ENCODE measurements around the gene GSPT1. TPM values are rescaled to one million over a fixed set of nuclear protein-coding genes. Genes with fewer than 3 reads are reported as not detected.
"Not testable (repeated sequence)": the region's sequence is repeated elsewhere in the genome, so short reads cannot be mapped to it uniquely, and the experiment has no call there.

GSPT1 gene
- polyA plus RNA-seq (ENCODE audit: insufficient read depth in 1 of 5, insufficient read length in 5 of 5, low replicate concordance in 1 of 5): 100 to 1,000 TPM in 3 of 5 donors, 10 to 100 TPM in 2; 83.8 to 110 (median 103) TPM
- long read RNA-seq, donor 1, full-length matches to known transcripts: 20 of 20 reads
- long read RNA-seq, donor 1, partial matches to known transcripts: 0 of 20 reads
- long read RNA-seq, donor 1, other reads (novel, unspliced or antisense): 0 of 20 reads
- long read RNA-seq, donor 2, full-length matches to known transcripts: 7 of 7 reads
- long read RNA-seq, donor 2, partial matches to known transcripts: 0 of 7 reads
- long read RNA-seq, donor 2, other reads (novel, unspliced or antisense): 0 of 7 reads
- long read RNA-seq, donor 3, full-length matches to known transcripts: 19 of 26 reads
- long read RNA-seq, donor 3, partial matches to known transcripts: 7 of 26 reads
- long read RNA-seq, donor 3, other reads (novel, unspliced or antisense): 0 of 26 reads
- long read RNA-seq, donor 4, full-length matches to known transcripts: 10 of 15 reads
- long read RNA-seq, donor 4, partial matches to known transcripts: 5 of 15 reads
- long read RNA-seq, donor 4, other reads (novel, unspliced or antisense): 0 of 15 reads
- long read RNA-seq, donor 5, full-length matches to known transcripts: 14 of 21 reads
- long read RNA-seq, donor 5, partial matches to known transcripts: 7 of 21 reads
- long read RNA-seq, donor 5, other reads (novel, unspliced or antisense): 0 of 21 reads
- long read RNA-seq, donor 6, full-length matches to known transcripts: 24 of 24 reads
- long read RNA-seq, donor 6, partial matches to known transcripts: 0 of 24 reads
- long read RNA-seq, donor 6, other reads (novel, unspliced or antisense): 0 of 24 reads
- long read RNA-seq, donor 7, full-length matches to known transcripts: 24 of 33 reads
- long read RNA-seq, donor 7, partial matches to known transcripts: 9 of 33 reads
- long read RNA-seq, donor 7, other reads (novel, unspliced or antisense): 0 of 33 reads
- long read RNA-seq, donor 8, full-length matches to known transcripts: 8 of 8 reads
- long read RNA-seq, donor 8, partial matches to known transcripts: 0 of 8 reads
- long read RNA-seq, donor 8, other reads (novel, unspliced or antisense): 0 of 8 reads

DNA sequence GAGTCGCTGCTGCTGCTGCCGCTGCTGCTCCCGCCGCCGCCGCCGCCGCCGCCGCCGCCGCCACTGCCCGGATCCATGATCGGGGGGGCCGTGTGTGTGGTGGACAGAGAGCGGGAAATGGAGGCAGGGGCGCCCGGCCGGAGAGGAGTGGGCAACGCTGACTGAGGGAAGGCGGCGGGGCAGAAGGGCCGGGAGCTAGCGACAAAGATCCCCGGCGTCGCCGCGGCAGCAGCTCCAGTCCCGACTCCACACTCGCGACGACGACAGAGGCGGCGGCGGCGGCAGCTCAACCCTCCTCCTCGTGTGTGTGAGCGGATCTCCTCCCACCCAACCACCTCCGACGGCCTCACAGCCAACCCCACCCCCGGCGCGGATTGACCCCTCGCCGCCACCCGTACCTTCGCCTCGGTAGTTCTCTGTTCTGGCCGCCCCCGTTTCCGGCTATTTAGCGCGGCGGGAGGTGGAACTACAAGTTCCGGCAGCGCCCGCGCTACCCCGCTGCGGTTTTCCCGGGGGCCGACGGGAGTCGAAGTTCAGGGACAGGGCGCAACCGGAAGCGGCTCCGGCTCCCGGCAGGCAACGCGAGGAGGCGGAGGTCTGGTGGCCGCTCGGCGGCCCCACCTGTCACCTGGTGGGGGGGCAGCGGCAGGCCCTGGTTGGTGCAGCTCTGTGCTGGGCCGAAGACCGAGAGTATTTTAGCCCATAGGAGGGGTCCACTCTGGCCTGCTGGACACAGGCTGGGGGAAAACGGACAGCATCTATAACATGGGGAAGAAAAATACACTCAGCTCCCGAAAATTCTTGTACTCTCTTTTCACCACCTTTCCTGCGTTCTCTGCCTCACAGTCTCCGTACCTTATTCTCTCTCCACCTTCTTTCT, at the start of gene GSPT1:
Gene GSPT1 (minus strand): TSS at position 313 of the 880 bp plus-strand sequence. CDS start 236 bp downstream, at position 77.
- DNase-seq: peak; percentile 99

DNA sequence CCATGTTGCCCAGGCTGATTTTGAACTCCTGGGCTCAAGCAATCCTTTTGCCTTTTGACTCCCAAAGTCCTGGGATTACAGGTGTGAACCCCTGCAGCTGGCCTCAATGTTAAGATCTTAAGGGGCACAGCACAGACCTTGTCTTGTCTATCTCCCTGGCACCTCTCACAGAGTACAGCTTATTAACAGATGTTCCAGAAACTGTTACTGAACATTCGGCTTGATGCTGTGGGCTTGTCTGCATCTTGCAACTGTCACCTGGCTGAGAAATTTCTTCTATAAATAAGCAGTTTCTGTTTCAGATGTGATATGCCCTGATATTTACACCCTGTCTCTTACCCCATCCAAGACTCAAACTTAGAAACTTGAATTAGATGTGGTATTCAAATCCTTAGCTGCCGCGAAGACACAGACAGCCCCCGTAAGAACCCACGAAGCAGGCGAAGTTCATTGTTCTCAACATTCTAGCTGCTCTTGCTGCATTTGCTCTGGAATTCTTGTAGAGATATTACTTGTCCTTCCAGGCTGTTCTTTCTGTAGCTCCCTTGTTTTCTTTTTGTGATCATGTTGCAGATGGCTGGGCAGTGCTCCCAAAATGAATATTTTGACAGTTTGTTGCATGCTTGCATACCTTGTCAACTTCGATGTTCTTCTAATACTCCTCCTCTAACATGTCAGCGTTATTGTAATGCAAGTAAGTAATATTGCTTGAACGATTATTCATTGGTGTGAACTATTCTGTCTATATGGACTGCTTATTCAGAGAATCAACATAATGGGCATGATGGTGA, 49.2 kb upstream of the GSPT1 start, which contains the start of gene TNFRSF17:
Gene TNFRSF17 (plus strand): TSS at position 450 of the 791 bp plus-strand sequence. CDS start 115 bp downstream, at position 565.
- no peak for DNase-seq

DNA sequence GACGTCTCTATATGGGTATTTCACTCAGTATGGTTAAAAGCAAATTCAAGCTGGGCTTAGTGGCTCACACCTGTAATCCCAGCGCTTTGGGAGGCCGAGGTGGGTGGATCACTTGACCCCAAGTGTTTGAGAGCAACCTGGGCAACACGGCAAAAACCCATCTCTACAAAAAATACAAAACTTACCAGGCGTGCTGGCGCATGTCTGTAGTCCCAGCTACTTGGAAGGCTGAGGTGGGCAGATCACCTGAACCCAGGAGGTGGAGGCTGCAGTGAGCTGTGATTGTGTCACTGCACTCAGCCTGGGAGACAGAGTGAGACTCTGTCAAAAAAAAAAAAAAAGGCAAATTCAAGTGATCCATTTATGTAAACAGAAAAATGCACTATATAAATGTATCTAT, 48.0 kb upstream of the GSPT1 start:
- no peak for DNase-seq

DNA sequence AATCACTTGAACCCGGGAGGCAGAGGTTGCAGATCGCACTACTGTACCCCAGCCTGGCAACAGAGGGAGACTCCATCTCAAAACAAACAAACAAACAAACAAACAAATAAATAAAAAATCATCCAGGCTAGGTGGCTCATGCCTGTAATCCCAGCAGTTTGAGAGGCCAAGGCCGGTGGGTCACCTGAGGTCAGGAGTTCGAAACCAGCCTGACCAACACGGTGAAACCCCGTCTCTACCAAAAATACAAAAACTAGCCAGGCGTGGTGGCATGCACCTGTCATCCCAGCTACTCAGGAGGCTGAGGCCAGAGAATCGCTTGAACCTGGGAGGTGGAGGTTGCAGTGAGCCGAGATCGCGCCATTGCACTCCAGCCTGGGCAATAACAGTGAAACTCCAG, 47.2 kb upstream of the GSPT1 start:
- DNase-seq: not testable (repeated sequence)

DNA sequence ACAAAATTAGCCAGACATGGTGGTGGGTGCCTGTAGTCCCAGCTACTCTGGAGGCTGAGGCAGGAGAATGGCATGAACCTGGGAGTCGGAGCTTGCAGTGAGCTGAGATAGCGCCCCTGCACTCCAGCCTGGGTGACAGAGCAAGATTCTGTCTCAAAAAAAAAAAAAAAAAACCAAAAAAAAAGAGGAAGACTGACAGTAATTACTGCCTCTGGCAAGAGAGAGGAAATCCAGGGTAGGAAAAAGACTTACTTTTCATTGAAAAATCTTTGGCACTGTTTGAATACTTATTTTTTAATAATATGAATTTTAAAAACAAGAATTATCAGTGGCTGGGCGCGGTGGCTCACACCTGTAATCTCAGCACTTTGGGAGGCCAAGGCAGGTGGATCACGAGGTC, 46.7 kb upstream of the GSPT1 start:
- DNase-seq: not testable (repeated sequence)

DNA sequence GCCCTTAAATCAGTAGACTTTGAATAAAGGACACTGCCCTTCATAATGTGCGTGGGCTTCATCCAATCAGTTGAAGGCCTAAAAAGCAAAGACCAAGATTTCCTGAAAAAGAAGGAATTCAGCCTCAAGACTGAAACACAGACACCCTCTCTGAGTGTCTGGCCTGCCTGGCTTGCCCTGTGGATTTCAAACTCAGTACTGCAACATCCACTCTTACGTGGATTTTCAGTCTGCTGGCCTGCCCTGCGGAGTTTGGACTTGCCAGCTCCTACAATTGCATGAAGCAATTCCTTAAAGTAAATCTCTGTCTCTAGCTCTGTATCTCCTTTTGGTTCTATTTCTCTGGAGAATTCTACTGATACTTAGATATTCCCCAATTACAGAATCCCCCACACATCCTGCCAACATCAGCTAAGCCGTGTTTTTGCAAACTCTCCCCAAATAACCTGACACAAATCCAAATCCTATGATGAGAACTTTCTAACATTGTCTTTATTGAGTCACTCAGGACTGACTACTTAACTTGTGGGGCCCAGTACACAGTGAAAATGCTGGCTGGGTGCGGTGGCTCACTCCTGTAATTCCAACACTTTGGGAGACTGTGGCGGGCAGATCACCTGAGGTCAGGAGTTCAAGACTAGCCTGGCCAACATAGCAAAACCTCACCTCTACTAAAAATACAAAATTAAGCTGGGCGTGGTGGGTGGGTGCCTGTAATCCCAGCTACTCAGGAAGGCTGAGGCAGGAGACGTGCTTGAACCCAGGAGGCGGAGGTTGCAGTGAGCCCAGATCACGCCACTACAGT, 42.0 kb upstream of the GSPT1 start:
- DNase-seq: no peak

DNA sequence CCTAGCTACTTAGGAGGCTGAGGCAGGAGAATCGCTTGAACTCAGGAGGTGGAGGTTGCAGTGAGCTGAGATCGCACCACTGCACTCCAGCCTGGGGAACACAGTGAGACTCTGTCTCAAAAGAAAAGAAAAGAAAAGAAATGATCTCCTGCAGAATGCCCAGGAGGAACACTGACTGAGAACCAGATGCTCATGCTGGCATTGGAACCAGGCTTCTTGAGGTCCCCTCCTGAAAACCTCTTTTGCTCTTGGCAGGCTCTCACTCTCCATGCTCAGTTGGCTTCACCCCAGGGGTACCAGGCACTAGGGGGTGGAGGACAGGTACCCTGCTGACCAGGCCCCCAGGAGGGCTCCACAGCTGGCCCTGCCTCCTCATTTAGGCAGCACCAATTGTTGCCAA, 40.8 kb upstream of the GSPT1 start:
- no peak for DNase-seq

DNA sequence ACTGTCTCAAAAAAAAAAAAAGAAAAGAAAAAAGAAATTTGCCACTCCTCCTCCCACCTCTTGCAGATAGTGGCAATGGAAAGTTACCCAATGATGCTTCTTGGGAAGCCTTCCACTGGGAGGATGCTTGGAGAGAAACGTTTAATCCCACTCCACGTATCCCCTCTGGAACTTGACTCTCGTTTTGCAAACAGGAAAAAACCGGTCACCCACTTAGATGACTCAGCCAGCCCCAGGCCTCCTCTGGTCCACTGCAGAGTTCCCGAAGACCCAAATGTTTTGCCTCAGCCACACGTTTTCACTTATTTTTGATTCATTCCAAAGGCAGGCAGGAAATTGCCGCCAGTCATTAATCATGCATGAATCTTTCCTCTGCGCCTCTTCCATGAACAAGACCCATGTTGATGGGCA, 40.0 kb upstream of the GSPT1 start:
- no peak for DNase-seq

DNA sequence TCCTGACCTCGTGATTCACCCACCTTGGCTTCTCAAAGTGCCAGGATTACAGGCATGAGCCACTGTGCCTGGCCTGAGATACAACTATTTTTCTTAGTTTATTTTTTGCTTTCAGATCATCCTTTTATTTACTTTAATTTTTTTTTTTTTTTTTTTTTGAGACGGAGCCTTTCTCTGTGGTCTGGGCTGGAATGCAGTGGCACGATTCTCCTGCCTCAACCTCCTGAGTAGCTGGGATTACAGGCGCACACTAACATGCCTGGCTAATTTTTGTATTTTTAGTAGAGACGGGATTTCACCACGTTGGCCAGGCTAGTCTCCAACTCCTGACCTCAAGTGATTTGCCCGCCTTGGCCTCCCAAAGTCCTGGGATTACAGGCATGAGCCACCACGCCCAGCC, 37.8 kb upstream of the GSPT1 start:
- DNase-seq: not testable (repeated sequence)

DNA sequence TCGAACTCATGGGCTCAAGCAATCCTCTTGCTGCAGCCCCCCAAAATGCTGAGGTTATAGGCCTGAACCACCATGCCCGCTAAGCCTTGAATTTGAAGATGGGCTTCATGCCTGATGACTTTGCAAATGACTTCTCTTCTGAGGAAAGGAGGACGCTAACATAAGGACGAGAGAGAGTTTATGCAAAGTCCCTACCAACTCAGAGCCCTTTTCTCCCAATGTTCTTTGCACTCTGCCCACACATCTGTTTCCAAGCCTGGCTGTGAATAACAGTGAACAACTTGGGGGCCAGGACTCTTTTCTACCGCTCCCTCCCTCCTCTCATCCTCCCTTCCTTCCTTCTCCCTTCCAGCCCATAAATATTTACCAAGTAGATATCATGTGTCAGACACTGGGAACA, 34.6 kb upstream of the GSPT1 start:
- no peak for DNase-seq

DNA sequence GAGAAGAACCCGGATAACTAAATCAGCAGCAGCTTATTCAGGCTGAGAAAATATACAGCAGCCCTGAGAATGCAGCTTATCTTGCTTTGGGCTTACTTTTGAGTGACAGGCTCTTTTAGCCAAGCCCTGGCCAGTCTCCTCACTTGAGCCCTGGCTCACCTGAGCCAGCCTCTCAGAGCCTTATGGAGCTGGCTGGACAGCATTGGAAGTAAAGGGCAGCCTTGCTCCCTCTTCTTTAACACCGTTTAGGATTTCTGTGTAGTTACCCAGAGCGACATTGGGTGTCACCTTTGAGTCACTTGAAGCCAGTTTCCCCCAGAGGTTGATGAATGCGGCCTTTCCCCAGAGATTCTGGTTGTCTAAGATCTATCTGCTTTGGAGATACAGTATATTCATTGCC, 33.8 kb upstream of the GSPT1 start:
- peak; percentile 18 to 23 for DNase-seq

DNA sequence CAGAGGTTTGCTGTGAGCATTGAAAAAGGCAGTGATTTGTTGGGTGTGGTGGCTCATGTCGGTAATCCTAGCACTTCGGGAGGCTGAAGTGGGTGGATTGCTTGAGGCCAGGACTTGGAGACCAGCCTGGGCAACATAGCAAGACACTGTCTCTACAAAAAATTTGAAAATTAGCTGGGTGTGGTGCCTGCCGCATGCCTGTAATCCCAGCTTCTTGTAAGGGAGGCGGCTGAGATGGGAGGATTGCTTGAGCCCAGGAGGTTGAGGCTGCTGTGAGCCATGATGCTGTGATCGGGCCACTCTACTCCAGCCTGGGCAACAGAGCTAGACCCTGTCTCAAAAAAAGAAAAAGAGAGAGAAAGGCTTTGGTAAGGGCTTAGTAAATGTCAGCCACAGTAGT, 33.1 kb upstream of the GSPT1 start:
- DNase-seq: no peak

DNA sequence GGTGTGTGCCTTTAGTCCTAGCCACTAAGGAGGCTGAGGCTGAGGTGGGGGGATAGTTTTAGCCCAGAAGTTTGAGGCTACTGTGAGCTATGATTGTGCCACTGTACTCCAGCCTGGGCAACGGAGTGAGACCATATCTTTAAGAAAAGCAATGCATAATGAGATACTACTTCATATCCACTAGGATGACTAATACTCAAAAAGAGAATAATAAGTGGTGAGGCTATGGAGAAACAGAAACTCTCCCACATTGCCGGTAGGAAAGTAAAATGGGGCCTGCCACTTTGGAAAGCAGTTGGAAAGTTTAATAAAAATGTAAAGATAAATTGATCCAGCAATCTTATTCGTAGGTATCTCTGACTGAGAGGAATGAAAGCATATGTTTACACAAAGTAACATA, 30.7 kb upstream of the GSPT1 start:
- no peak for DNase-seq

DNA sequence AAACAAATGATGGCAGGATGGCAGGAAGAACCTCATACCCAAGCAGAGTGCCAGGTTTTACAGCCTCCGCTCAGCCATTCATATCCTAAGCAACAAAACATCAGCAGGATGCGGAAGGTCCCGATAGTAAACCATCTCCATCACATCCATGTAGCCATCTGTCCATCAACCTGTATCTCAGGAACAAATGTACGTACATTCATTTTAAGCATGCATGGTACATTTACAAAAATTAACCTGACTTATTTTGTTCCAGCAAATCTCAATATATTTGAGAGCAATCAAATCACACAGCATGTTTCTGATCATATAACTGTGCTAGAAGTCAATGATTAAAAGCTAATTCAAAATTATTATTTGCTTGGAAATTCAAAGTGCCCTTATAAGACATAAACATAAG, 26.2 kb upstream of the GSPT1 start, which contains the start of gene NPIPB2:
Gene NPIPB2 (minus strand): TSS at position 101 of the 400 bp plus-strand sequence. CDS start 0 bp downstream, at position 101.
- not testable (repeated sequence) for DNase-seq

DNA sequence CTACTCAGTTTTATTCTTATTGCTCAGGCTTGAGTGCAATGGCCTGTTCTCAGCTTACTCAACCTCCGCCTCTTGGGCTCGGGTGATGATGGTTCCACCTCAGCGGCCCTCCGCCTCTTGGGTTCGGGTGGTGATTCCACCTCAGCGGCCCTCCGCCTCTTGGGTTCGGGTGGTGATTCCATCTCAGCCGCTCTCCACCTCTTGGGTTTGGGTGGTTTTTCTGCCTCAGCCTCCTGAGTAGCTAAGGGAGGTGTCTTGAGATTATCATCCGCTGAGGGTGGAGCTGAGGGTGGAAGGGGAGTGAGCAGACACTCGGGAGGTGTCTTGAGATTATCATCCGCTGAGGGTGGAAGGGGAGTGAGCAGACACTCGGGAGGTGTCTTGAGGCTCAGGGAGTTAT, 11.6 kb upstream of the GSPT1 start:
- DNase-seq: not testable (repeated sequence)

DNA sequence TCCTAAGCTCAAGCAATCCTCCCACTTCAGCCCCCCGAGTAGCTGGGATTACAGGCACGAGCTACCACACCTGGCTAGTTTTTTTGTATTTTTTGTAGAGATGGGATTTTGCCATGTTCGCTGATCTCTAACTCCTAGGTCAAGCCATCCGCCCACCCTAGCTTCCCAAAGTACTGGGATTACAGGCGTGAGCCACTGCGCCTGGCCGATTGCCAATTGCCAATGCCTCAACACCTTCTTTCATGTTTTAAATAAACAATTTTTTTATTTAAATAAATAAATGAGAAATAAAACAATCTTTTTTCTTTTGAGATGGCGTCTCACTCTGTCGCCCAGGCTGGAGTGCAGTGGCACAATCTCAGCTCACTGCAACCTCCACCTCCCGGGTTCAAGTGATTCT, 8.3 kb upstream of the GSPT1 start:
- not testable (repeated sequence) for DNase-seq

DNA sequence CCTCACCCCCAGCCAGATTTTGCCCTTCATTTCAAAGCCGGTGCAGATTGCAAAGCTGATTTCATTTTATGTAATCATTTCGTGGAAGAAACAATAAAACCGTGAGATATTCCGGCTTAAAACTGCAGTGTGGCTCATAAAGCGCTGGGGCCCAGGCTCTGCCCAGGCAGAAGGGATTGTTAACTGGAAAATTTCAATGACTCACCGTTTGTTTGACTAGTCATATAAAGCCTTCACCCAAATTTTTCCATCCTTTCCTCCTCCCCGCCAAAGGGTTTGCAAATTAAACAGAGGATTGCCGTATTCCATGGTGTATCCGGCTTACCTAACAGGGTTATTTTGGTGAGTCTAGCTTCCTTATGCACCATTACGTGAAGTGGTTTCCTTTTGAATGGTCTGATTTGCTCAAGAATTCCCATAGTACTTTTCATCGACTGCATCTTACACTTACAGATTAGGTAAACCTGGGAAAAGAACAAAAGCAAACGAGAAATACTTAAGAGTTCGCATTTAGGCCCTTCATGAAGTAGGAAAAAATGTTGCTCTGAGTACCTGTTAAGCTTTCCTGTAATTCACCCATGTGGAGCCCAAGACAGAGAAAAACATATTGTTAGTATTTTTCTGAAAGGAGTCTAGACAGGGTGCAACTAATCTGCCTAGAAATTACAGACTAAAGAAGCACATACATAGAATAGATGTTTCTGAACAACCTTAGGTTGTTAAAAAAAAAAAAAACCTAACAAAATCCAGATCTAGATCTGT, 949 bp upstream of the GSPT1 start:
- DNase-seq: peak in 1 of 2 donors; percentile 40

DNA sequence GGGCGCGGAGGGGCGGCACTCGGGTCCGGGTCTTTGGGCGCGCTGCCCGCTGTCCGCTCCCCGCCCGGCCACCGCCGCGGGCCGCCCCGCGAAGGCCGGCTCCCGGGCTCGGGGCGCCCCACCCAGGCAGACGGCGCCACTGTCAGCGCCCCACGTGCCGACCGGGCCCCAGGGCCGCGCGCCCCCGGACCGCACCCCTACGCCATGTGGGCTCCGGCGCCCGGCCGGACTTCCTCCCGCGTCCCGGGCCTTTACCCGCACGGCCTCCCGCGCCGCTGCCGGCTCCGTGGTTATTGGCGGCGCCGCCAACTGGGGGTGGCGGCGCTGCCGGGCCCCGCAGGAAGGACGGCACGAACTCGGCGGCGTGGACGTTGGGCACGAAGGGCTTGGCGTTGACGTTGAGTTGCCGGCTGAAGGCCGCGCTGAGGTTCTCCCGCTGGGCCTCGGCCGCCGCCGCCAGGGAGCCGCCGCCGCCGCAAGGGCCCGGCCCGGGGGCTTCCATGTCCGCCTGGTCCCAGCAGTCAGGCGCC, 577 bp downstream of the GSPT1 start:
- DNase-seq: no peak

Data from right lung (tissue), 10 donors.